ENCODE results near the gene MAD1L1.
"Not testable (repeated sequence)": the region's sequence is repeated elsewhere in the genome, so short reads cannot be mapped to it uniquely, and the experiment has no call there.

The MAD1L1 gene

DNA sequence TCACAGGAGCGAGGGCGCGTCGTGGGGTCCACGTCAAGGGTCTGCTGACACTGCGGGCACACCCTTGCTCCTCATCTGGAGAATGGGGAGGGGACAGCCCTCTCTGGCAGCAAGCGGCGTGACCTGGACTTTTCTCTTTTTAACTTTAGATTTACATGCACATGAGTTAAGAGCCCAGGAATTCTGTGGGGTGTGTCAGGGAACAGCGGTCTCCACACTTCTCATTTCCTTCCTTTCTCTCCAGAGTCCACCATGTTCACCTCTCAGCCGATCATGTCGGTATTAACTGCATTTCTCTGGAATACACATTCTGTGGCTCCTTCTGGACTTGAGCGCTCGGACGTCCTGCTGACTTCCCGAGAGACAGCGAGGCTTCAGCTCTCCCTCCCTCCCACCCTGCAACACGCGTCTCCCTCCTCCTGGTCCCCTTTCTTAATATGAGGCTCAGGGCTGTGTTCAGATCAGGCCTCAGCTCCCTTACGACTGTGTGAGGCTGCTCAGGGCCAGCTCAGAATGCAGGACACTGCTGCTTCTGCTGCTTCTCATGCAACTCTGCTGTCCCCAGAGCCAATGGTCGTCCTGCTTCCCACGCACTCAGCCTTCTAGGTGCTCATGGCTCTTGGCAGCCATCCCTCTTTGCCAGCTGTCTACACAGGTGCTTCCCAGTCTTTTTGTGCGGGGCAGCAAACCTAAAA, 301.3 kb downstream of the MAD1L1 start:
- peak overlapping the region; percentile 48; the same call in 1 of the 2 replicates for H3K27ac ChIP-seq (ENCODE audit: low read length)
- H3K4me2 ChIP-seq (ENCODE audit: insufficient read depth, low read length), result no peak overlapping the region
- H3K27me3 ChIP-seq (ENCODE audit: insufficient read depth, low read length, poor library complexity), result no peaks in the 10 kb centered on the region
- peaks cover 50% of the 10 kb centered on the region for H3K79me2 ChIP-seq (ENCODE audit: insufficient read depth, low read length)
- ATAC-seq (ENCODE audit: insufficient read depth, low read depth) (no peak), DNase-seq (no peak)
- no peaks in the 10 kb centered on the region for H3K9me3 ChIP-seq (ENCODE audit: insufficient read depth, low read length, severe bottlenecking)
- H3K4me3 ChIP-seq (ENCODE audit: low read depth in 1 of 2, low read length in 2 of 2), result no peak overlapping the region
- H3K9ac ChIP-seq (ENCODE audit: low read depth, low read length), result no peak overlapping the region
- H2AFZ ChIP-seq (ENCODE audit: low read depth, low read length), result no peak overlapping the region
- H3K36me3 ChIP-seq (ENCODE audit: insufficient read depth, low read length), result peaks cover 59% of the 10 kb centered on the region
- peaks cover 84% of the 10 kb centered on the region for H4K20me1 ChIP-seq (ENCODE audit: insufficient read depth, low read length)
- peaks cover 37% of the 10 kb centered on the region for H3K4me1 ChIP-seq (ENCODE audit: insufficient read depth, low read length)
- no peak for TF ChIP-seq CTCF (IDR thresholded peaks at IDR 0.05; ENCODE audit: borderline replicate concordance, extremely low read depth, low read length, poor library complexity, severe bottlenecking)
- no peak for TF ChIP-seq EZH2 (IDR thresholded peaks at IDR 0.05; ENCODE audit: borderline replicate concordance, low read depth, low read length, severe bottlenecking)

- DNase-seq (no peak), ATAC-seq (ENCODE audit: insufficient read depth, low read depth) (no peak)
- H3K9ac ChIP-seq (ENCODE audit: low read depth, low read length), result no peak overlapping the region
- H3K9me3 ChIP-seq (ENCODE audit: insufficient read depth, low read length, severe bottlenecking), result no peaks in the 10 kb centered on the region
- H3K4me2 ChIP-seq (ENCODE audit: insufficient read depth, low read length), result no peak overlapping the region
- H2AFZ ChIP-seq (ENCODE audit: low read depth, low read length), result no peak overlapping the region
- H3K4me1 ChIP-seq (ENCODE audit: insufficient read depth, low read length), result peaks cover 38% of the 10 kb centered on the region
- no peak overlapping the region for H3K27ac ChIP-seq (ENCODE audit: low read length)
- peaks cover 80% of the 10 kb centered on the region for H4K20me1 ChIP-seq (ENCODE audit: insufficient read depth, low read length)
- H3K79me2 ChIP-seq (ENCODE audit: insufficient read depth, low read length), result peaks cover 44% of the 10 kb centered on the region
- no peaks in the 10 kb centered on the region for H3K27me3 ChIP-seq (ENCODE audit: insufficient read depth, low read length, poor library complexity)
- no peak for TF ChIP-seq CTCF (IDR thresholded peaks at IDR 0.05; ENCODE audit: borderline replicate concordance, extremely low read depth, low read length, poor library complexity, severe bottlenecking)
- TF ChIP-seq EZH2 (IDR thresholded peaks at IDR 0.05; ENCODE audit: borderline replicate concordance, low read depth, low read length, severe bottlenecking), result no peak
- H3K36me3 ChIP-seq (ENCODE audit: insufficient read depth, low read length), result peaks cover 51% of the 10 kb centered on the region
- no peak overlapping the region for H3K4me3 ChIP-seq (ENCODE audit: low read depth in 1 of 2, low read length in 2 of 2)
These were observed 302.2 kb downstream of the MAD1L1 start for GRCh38 chr7:1930381-1931065.

DNA sequence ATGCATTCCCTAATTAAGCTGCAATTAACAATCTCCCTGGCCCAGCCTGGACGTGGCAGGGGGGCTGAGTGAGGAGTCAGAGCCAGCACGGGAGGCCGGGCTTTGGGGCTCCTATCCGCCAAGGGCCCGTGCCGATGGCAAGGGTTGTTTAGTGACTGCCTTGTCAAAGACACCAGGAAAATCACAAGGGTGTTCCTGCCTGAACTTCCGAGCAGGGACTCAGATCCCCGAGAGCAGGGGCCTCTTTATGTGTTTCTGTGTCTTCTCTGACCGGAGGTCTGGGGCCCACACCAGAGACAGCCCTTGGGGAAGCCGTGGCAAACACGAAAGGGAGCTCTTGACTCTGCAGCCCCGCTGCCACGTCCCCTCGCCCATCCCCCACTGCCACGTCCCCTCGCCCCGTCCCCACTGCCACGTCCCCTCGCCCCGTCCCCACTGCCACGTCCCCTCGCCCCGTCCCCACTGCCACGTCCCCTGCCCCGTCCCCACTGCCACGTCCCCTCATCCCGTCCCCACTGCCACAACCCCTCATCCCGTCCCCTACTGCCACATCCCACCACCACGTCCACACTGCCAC, 303.3 kb downstream of the MAD1L1 start:
- H3K27me3 ChIP-seq (ENCODE audit: insufficient read depth, low read length, poor library complexity); H3K9me3 ChIP-seq (ENCODE audit: insufficient read depth, low read length, severe bottlenecking); H3K9ac ChIP-seq (ENCODE audit: low read depth, low read length); H3K4me3 ChIP-seq (ENCODE audit: low read depth in 1 of 2, low read length in 2 of 2); H2AFZ ChIP-seq (ENCODE audit: low read depth, low read length); H3K27ac ChIP-seq (ENCODE audit: low read length); DNase-seq; H3K4me2 ChIP-seq (ENCODE audit: insufficient read depth, low read length); ATAC-seq (ENCODE audit: insufficient read depth, low read depth): not testable (repeated sequence)
- Histone ChIP-seq H3K36me3 (ENCODE audit: insufficient read depth, low read length) (peaks cover 40% of the 10 kb centered on the region), H3K4me1 (ENCODE audit: insufficient read depth, low read length) (peaks cover 49% of the 10 kb centered on the region), H3K79me2 (ENCODE audit: insufficient read depth, low read length) (peaks cover 33% of the 10 kb centered on the region), H4K20me1 (ENCODE audit: insufficient read depth, low read length) (peaks cover 73% of the 10 kb centered on the region)

All from DND-41 (cell line).